ENCODE data around the gene SPATA31A5. TPM values are rescaled to one million over a fixed set of nuclear protein-coding genes. Genes with fewer than 3 reads are reported as not detected.
"Not testable (repeated sequence)": the region's sequence is repeated elsewhere in the genome, so short reads cannot be mapped to it uniquely, and the experiment has no call there.

The SPATA31A5 gene
- not detected for total RNA-seq
- not detected for polyA plus RNA-seq
- long read RNA-seq, donor 1, result 0 reads
- long read RNA-seq, donor 2, result 0 reads
- long read RNA-seq, donor 3, result 0 reads
- long read RNA-seq, donor 4, result 0 reads
- long read RNA-seq, donor 5, result 0 reads
- long read RNA-seq, donor 6, result 0 reads
- long read RNA-seq, donor 7, result 0 reads
- long read RNA-seq, donor 8, result 0 reads
- long read RNA-seq, donor 9, result 0 reads
- long read RNA-seq, donor 10, result 0 reads

DNA sequence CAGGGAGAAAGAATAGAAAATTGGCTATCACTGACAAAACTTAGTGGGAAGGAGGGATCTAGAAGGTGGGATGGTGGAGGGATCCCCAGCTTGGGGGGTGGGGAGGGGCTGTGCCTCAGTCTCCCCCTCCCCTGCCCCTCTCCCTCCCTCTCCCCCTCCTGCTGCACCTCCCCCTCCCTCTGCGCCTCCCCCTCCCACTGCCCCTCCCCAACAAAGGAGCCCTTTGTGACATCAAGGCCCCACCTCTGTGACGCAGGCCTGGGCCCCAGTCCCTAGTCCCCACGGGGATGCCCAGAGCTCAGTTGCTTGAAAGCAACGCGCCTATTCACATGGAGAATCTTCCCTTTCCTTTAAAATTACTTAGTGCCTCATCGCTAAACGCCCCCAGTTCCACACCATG is at the start of gene SPATA31A5:
Gene SPATA31A5, plus strand, starts transcription at position 301 of the 400 bp plus-strand sequence. Its CDS starts 29 bp downstream, at position 330.
- H3K4me3 ChIP-seq; H3K27ac ChIP-seq; DNase-seq; H3K4me1 ChIP-seq; intact Hi-C loops (cut with DNase I; ENCODE audit: low total_unique reads); H3K9me3 ChIP-seq; H3K36me3 ChIP-seq; H3K27me3 ChIP-seq: not testable (repeated sequence)
- no CpG with 5 or more reads among the region's 7 CpGs for WGBS, 5 donors

DNA sequence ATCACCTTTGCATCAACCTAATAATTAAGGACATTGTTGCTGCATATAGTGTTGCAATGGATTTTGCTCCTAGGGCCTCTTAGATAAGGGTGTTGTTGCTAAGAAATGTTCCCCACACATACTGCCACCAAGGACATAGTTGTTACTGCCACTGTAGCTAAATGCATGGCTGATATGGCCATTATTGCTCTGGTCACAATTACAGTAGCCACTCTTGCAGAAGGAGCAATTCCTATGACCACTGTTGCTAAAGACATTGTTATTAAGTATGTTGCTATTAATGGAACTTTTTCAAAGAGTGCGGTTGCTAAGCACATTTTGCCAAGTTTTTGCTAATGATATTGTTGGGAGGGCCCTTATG is 48.8 kb downstream of the SPATA31A5 start:
- H3K27ac ChIP-seq; H3K4me1 ChIP-seq; DNase-seq; H3K36me3 ChIP-seq; H3K27me3 ChIP-seq; intact Hi-C loops (cut with DNase I; ENCODE audit: low total_unique reads); H3K4me3 ChIP-seq; H3K9me3 ChIP-seq: not testable (repeated sequence)
- WGBS, 5 donors, result no CpG with 5 or more reads among the region's 1 CpG

DNA sequence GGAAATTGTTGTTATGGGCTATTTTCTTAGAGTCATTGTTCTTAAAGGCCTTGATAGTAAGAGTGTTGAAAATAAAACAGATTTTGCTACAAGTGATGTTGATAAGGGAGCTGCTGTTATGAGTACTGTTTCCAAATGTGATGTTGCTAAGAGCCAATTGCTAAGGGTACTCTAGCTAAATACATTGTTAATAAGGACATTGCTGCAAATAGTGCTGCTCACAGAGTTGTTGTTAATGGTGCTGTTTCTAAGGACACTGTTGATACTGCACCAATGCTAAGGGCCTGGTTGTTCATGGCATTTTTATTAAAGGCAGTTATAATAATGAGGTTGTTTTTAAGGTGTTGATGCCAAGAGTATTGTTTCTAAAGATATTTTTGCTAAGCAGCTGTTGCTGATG is 52.2 kb downstream of the SPATA31A5 start:
- H3K4me1 ChIP-seq; intact Hi-C loops (cut with DNase I; ENCODE audit: low total_unique reads); H3K36me3 ChIP-seq; DNase-seq; H3K27ac ChIP-seq; H3K9me3 ChIP-seq; H3K27me3 ChIP-seq; H3K4me3 ChIP-seq: not testable (repeated sequence)

Small RNAs within 50 kb of the gene (small RNA-seq; reads per million reads assigned to genes)
- 0 reads per million in 4 donors for gene AL590491.3

All from stomach (tissue), 19 donors.